SH-SY5Y (cell line): ENCODE results near the gene CYP2W1.

ENCODE experiments used
- GATA2 ChIP-seq: IDR thresholded peaks from 2 replicates; pipeline ENCODE4 v1.6.1; 2011; ENCODE audit warnings: mild to moderate bottlenecking, low read depth, low read length
- GATA3 ChIP-seq: IDR thresholded peaks from 2 replicates; pipeline ENCODE4 v1.6.1; 2011; ENCODE audit warnings: low read depth, mild to moderate bottlenecking, low read length, moderate library complexity

The CYP2W1 gene

DNA sequence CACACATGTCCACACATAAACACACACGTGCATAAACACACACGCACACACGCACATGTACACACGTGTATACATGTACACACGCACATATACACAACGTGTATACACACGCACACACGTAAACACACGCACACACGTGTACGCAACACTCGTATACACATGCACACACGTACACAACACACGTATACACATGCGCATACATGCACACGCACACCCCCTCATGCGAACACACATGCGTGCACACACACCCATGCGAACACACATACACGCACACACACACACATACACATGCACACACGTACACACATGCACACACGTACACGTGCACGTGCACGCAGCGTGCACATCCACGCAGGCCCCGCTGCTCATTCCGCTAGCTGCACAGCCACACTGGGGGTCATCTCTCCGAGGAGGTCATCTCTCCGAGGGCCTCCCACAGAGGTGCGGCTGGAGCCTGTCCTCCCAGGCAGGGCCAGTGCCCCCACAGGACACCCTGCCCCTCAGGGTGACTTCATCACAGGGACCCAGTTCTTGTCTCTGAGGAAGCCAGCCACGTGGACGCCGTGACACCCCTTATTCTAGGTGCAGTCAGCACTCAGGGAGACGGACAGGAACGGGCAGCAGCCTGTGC lies 25.9 kb downstream of the CYP2W1 start:
- TF ChIP-seq GATA3, result no peak
- TF ChIP-seq GATA2, result no peak

DNA sequence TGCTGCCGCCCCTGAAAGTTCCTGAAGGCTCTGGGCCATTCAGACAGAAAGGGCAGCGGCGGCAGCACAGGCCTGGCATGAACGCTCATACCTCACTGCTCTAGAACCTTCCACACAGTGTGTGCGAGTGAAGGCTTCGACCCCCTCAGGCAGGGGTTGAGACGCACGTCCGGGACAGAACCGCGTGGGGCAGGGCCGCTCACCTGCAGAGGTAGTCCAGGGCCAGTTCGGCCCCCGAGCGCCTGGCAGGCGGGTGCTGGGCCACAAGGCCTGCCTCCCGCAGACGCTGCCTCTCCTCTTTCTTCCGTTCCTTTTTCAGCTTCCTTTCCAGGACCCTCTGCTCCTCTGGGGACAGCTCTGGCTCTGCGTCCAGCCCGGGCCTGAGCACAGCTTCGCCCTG lies 26.8 kb downstream of the CYP2W1 start:
- TF ChIP-seq GATA3 (no peak), GATA2 (no peak)

DNA sequence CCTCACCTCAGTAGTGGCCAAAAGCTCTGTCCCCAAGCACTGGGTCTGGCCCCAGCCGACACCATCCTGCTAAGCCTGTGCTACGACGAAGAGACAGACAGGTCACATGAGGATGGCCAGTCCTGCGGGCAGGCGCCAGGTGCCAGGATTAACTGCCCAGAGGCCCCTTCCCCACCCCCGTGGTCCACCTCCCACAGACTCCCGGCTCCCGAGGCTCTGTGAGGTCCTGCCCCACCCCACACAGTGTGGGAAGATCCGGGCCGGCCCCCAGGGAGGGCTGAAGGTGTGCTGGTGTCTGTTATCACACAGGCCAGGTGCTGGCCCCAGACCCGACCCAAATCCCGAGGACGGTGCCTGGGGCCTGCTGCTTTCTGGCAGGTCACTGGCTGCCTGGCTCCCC lies 27.2 kb downstream of the CYP2W1 start:
- TF ChIP-seq GATA2 (no peak), GATA3 (no peak)

DNA sequence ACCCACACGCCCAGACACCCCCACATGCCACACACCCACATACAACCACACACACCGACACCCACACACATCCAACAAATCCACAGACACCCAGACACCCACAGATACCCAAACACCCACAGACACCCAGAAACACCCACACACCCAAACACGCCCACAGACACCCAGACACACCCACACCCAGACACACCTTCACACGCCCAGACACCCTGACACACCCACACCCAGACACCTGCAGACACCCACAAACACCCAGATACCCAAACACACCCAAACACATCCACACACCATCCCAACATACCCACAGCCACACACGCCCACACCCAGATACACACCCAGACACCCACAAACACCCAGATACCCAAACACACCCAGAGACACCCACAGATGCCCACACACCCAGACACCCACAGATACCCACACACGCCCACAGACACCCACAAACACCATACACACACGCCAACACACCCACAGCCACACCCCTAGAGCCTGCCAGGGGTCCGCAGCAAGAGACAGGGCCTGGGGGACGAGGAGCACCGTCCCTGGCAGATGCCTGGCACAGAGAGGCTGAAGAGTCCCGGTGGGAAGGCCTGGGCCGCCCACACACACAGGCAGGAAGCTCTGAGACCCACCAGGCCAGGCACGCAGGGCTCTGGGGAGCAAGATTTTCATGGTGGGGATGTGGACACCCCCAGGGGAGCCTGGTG lies 28.5 kb downstream of the CYP2W1 start:
- TF ChIP-seq GATA3 (no peak), GATA2 (no peak)

DNA sequence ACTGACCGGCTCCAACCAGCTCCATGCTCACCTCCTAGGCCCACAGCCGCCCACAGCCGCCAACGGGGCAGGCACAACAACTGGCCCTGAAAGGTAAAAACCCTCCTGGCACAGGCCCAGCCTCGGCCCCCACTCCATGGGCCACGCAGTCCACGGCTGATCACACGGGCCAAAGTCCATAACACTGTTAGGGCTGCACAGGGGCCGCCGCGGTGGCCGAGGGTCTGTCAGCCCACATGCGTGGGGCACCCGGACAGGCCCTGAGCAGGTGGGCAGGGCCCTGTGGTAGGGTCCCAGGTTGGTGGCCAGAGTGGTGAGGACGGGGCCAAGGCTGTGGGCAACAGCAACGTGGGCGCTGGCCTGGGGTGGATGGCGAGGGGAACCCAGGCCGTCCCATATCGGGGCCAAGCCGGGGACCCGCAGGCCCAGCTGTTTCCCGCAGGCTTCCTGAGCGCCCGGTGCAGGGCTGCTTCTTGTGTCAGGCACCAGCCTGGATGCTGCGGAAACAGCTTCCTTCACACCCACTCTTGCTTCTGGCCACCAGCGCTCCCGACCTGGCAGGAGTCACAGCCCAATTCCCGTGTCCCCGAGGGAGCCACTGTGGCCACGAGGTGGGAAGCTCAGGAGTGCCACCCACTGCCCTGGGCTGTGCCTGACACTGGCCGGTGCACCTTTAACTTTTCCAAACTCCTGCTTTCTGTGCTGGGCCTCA lies 29.2 kb downstream of the CYP2W1 start:
- no peak for TF ChIP-seq GATA2
- no peak for TF ChIP-seq GATA3

DNA sequence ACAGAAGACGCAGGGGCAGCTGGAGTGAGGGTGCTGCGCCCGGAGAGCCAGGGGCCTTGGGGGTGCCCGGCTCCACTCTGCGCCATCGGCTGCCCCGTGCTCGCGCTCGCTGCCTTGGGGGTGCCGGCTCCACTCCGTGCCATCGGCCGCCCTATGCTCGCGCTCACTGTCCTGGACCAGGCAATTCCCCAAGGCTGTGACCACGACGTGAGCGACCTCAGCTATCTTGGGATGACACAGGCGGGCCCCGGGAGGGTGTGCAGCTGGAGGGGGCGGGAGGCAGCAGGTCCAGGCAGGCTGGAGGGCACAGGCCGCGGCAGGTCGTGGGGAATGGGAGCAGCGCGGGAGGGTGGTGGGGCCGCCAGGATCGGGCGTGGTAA lies 29.7 kb downstream of the CYP2W1 start:
- TF ChIP-seq GATA3, result no peak
- no peak for TF ChIP-seq GATA2

DNA sequence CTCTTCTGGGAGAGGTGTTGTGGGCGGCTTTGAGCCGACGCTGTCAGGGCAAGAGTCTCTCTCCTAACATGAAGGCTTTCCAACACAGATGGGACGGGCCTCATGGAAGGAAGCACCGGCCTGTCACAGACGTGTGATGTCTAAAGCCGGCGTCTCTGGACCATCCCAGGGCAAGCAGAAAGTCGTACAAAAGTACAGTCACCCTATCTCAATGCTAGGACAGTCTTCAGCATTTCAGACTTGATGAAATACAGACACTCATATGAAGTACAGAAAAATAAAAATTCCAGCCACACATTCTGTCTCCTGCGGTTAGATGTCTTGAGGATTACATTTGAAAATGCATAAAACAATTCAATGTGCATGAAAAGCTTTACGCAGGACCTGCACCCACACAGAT lies 30.6 kb downstream of the CYP2W1 start:
- TF ChIP-seq GATA3 (no peak), GATA2 (no peak)

DNA sequence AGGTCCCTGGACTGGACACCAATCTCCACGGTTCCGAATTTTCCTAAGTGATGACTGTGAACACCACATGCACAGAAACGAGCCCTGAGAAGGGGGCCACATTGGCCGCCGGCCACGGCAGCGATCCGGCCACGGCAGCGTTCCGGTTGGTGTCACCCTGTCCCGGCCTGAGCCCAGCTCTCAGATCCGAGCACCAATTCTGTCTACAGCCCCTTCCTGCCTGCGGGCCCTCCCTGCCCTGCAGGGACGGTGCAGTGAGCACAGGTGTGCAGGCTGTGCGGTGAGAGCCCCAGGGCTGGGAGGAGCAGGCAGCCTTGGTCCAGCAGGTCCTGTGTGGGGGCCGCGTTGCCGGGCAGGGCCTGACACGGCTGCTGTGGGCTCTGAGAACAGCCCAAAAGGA lies 31.7 kb downstream of the CYP2W1 start:
- TF ChIP-seq GATA2, result no peak

DNA sequence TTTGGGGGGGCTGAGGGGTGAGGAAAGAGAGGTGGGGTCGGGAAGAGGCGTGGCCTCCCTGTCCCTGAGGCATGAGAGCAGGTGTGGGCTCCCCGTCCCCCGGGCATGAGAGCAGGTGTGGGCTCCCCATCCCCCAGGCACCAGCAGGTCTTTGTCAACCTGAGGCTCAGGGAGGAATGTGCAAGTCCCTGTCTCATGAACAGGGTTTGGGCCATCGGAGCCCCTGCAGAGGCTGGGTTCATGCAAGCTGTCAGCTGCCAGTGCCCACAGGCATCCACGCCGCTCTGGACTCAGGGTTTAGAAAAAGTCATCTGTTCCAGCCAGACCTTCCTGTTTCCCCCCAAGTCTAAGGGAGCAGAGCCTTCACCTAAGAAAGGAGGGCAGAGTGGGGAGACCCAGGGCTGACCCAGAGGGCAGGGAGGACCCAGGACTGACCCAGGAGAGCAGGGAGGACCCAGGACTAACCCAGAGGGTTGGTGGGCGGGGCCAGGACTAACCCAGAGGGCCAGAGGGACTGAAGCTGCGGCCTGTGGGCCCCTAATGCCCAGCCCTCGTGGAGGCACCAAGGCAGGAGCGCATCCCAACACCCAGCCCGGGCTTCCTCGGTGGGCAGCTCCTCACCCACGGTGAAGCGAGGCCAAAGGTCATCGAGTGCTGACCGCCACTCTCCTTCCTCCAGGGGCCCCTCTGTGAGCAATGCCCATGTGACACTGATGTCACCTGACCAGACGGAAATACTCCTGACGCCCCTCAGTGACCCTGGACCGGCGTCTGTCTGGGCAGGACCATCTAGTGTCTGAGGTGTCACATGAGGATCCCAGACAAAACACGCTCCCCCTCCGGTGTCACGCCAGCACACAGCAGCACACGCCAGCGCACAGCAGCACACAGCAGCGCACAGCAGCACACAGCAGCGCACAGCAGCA lies 32.5 kb downstream of the CYP2W1 start:
- TF ChIP-seq GATA3 (no peak), GATA2 (no peak)

DNA sequence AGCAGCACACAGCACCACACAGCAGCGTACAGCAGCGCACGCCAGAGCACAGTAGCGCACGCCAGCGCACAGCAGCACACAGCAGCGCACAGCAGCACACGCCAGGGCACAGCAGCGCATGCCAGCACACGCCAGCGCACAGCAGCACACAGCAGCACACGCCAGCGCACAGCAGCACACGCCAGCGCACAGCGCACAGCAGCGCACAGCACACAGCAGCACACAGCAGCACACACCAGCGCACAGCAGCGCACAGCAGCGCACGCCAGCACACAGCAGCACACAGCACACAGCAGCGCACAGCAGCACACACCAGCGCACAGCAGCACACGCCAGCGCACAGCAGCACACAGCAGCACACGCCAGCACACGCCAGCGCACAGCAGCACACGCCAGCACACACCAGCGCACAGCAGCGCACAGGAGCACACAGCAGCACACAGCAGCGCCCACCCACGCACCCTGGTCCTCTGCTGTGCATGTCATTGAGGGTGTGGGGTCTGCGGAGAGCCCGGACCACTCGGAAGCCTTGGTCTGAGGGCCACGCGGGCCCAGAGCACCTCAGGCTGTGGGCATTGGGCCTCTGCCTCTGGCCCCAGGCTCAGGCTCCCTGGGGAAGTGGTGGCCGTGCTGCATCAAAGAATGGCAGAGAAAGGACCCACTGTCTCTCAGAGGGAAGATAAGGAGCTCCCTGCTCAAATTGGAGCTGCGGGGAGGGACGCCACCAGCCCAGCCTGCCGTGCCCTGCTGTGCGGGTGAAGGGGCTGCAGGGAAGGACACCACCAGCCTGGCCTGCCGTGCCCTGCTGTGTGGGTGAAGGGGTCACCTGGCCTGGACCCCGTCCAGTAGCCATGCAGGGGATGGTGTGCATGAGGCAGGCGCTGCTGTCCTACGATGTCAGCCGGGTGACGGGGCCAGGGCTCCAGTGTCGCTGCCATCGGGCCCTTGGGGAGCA lies 33.9 kb downstream of the CYP2W1 start:
- TF ChIP-seq GATA3, result no peak
- TF ChIP-seq GATA2, result no peak

DNA sequence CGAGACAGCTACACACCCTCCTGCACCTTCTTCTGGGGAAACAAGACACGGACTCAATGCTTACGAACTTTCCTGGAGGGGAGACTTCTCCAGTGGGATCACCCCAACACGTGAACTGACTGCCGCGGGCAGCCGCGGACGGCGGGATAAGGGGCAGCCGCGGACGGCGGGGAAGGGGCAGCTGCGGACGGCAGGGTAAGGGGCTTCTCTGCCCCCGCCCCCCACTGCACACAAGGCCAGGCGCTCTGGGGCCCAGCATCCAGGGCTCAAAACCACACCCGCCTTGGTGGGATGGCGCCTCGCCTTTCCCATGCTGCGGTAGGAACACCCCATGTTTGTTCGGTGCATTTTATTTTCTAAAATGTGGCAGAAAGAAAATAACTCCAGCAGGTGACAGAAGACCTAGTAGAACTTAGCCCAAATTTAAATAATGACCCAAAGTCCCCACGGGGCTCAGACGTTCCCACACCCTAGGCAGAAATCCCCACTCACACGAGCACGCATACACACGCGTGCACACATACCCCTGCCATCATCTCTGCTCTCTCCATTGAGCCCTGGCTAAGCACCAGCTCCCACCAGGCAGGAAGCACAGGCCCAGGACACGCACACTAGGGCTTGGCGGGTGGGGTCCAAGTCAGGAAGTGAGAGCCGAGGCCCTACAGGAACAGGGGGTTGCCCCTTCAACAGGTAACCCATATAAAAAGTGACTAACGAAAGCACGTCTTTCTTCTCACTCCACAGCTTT lies 34.8 kb downstream of the CYP2W1 start:
- TF ChIP-seq GATA2, result no peak

DNA sequence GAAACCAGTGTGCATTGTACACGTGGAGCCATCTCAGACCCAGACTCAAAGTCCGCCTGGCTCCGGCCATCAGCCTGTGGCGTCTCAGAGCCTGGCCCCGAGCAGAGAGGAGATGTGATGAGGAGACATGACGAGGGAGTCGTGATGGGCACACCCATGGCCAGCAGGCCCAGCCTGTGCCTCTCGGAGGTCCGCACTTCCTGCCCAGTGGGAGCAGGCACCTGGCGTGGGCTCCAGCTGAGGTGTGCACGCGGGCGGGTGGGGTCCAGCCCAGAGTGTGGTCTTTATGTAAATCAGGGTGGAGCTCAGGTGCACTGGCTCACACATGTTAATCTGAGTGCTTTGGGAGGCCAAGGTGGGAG lies 35.3 kb downstream of the CYP2W1 start:
- no peak for TF ChIP-seq GATA3
- TF ChIP-seq GATA2, result no peak
